Adrenal gland (tissue), 5 donors: ENCODE results near the gene USP6.

Source experiments
- POLR2A ChIP-seq, 2 donors: fragments of 450-650 bp; IDR thresholded peaks; one replicate each; pipeline ENCODE4 v1.6.1; 2017; ENCODE audit warnings: antibody characterized with exemption in 2 of 2, mild to moderate bottlenecking in 2 of 2, moderate library complexity in 1 of 2
- TF ChIP-seq, protein P1 (sequence below), 6 experiments: fragments of 450-650 bp in 4 of 6; fragments of 200-600 bp in 2 of 6; sonication (generic) in 1 of 6; IDR thresholded peaks; 1 replicate in 5 of 6; 2 replicates in 1 of 6; pipeline versions ENCODE4 v1.5.1 to v1.8.0; 2016 to 2021; ENCODE audit warnings: antibody characterized with exemption in 6 of 6, mild to moderate bottlenecking in 2 of 6, moderate library complexity in 1 of 6
- donor health status: DM: no; HTN: no; CAD: no.

DNA sequence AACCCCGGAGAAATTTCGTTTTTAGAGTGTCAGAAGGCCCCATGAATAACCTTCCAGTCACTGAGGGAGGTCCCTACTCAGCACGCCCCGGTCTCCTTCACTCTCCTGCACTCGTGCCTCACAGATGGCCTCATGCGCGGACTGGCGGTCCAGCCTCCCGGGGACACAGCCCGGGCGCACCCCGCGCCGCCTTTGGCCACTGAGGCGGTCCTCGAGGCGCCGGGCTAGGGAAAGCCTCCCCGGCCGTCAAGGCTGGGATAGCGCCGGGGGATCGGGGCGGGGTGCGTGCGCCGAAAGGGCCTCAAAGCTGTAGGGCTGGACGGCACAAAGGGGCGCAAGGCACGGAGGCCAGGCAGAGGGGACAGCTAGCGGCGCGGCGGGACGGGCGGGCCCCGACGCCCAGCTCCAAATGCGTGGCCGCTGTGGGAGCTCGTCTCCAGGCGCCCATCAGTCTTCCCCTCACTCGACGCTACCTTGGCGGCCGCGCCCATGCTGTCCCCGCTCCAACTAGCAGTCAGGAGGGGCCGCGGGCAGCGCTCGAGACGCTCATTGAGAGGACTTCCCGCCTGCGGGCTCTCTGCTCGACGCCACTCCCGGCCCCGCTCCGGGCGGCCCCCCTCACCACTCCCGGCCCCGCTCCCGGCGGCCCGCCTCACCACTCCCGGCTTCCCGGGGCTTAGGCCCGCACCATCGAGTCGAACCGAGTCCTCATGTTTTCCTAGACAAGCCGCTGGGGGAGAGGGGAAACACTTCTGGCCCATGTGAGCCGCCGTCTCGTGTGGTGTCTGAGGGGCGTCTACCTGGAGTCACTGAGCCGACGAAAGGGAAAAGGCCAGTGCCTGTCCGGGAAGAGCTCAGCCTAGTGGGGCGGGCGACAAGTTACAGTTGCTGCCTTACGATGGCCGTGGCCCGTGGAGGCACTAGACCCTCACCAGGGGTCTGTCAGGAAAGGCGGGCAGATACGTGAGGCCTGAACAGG is at the start of gene USP6:
- TF ChIP-seq, protein P1, sequence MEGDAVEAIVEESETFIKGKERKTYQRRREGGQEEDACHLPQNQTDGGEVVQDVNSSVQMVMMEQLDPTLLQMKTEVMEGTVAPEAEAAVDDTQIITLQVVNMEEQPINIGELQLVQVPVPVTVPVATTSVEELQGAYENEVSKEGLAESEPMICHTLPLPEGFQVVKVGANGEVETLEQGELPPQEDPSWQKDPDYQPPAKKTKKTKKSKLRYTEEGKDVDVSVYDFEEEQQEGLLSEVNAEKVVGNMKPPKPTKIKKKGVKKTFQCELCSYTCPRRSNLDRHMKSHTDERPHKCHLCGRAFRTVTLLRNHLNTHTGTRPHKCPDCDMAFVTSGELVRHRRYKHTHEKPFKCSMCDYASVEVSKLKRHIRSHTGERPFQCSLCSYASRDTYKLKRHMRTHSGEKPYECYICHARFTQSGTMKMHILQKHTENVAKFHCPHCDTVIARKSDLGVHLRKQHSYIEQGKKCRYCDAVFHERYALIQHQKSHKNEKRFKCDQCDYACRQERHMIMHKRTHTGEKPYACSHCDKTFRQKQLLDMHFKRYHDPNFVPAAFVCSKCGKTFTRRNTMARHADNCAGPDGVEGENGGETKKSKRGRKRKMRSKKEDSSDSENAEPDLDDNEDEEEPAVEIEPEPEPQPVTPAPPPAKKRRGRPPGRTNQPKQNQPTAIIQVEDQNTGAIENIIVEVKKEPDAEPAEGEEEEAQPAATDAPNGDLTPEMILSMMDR (IDR thresholded peaks at IDR 0.05): no peak
- no peak for TF ChIP-seq POLR2A (IDR thresholded peaks at IDR 0.05)
